DOHH2 (cell line): ENCODE measurements around the gene MACROD1.

Experiments
- H3F3A ChIP-seq: fragments of 200-600 bp; sonication (generic), shearing (Covaris generic); 2 replicates; pipeline ENCODE4 v1.6.0; 2016; ENCODE audit warnings: antibody characterized with exemption, mild to moderate bottlenecking; ENCODE audit not compliant: control insufficient read depth, insufficient read depth
- H3K27ac ChIP-seq: fragments of 200-600 bp; sonication (generic); 2 replicates; pipeline ENCODE4 v1.5.1; 2014; ENCODE audit warnings: low read depth, mild to moderate bottlenecking, low read length, moderate library complexity
- H3K27me3 ChIP-seq: fragments of 200-600 bp; sonication (generic); 2 replicates; pipeline ENCODE4 v1.6.1; 2014; ENCODE audit warnings: mild to moderate bottlenecking, low read length, mixed read lengths; ENCODE audit not compliant: control insufficient read depth
- H3K36me3 ChIP-seq: fragments of 200-600 bp; sonication (generic); 2 replicates; pipeline ENCODE4 v1.6.1; 2014; ENCODE audit warnings: mild to moderate bottlenecking, low read length, moderate library complexity, mixed read lengths; ENCODE audit not compliant: control insufficient read depth
- H3K4me1 ChIP-seq: fragments of 200-600 bp; sonication (generic); 2 replicates; pipeline ENCODE4 v1.6.1; 2014; ENCODE audit warnings: mild to moderate bottlenecking, low read length, mixed read lengths; ENCODE audit not compliant: control insufficient read depth
- H3K4me2 ChIP-seq: fragments of 200-600 bp; sonication (generic); 2 replicates; pipeline ENCODE4 v1.6.0; 2014; ENCODE audit warnings: mild to moderate bottlenecking, low read length, moderate library complexity
- H3K4me3 ChIP-seq: fragments of 200-600 bp; sonication (generic); 2 replicates; pipeline ENCODE4 v1.5.1; 2014; ENCODE audit warnings: mild to moderate bottlenecking, low read length, mixed read lengths
- H3K79me2 ChIP-seq: fragments of 200-600 bp; sonication (generic); 2 replicates; pipeline ENCODE4 v1.6.1; 2014; ENCODE audit warnings: mild to moderate bottlenecking, low read length, mixed read lengths; ENCODE audit not compliant: control insufficient read depth
- H3K9me2 ChIP-seq: fragments of 200-600 bp; sonication (generic); replicated peaks from 2 replicates; pipeline ENCODE4 v1.6.1; 2014; ENCODE audit warnings: mild to moderate bottlenecking, low read length, mixed read lengths; ENCODE audit not compliant: control insufficient read depth
- H3K9me3 ChIP-seq: fragments of 200-600 bp; sonication (generic); 2 replicates; pipeline ENCODE4 v1.6.1; 2014; ENCODE audit warnings: antibody characterized with exemption, low read length, mixed read lengths; ENCODE audit not compliant: control insufficient read depth, insufficient read depth
- H4K20me1 ChIP-seq: fragments of 200-600 bp; sonication (generic); 2 replicates; pipeline ENCODE4 v1.6.0; 2014; ENCODE audit warnings: low read depth, mild to moderate bottlenecking, antibody characterized with exemption, low read length, moderate library complexity; ENCODE audit not compliant: control insufficient read depth, insufficient read depth
- CTCF ChIP-seq: fragments of 200-600 bp; sonication (generic); IDR thresholded peaks from one replicate; pipeline ENCODE4 v1.5.1; 2014; ENCODE audit warnings: antibody characterized with exemption, mild to moderate bottlenecking, low read depth, low read length; ENCODE audit not compliant: poor library complexity, severe bottlenecking
- EZH2phosphoT487 ChIP-seq: fragments of 200-600 bp; sonication (generic); IDR thresholded peaks from 2 replicates; pipeline ENCODE4 v1.6.1; 2017; ENCODE audit warnings: borderline replicate concordance, mild to moderate bottlenecking, antibody characterized with exemption, low read length, moderate library complexity, mixed read lengths

The MACROD1 gene

GRCh38 chr11:64078284-64078683, 87.6 kb downstream of the MACROD1 start:
- H4K20me1 ChIP-seq, result no peaks in the 10 kb centered on the region
- no peak overlapping the region for H3K4me2 ChIP-seq
- H3K4me1 ChIP-seq, result no peaks in the 10 kb centered on the region
- no peaks in the 10 kb centered on the region for H3K9me3 ChIP-seq
- no peaks in the 10 kb centered on the region for H3K36me3 ChIP-seq
- no peak overlapping the region for H3K4me3 ChIP-seq
- no peaks in the 10 kb centered on the region for H3K79me2 ChIP-seq
- no peak overlapping the region for H3K27ac ChIP-seq
- no peaks in the 10 kb centered on the region for H3F3A ChIP-seq
- H3K27me3 ChIP-seq, result no peaks in the 10 kb centered on the region
- H3K9me2 ChIP-seq, result no peaks in the 10 kb centered on the region
- no peak for TF ChIP-seq CTCF
- TF ChIP-seq EZH2phosphoT487, result no peak

GRCh38 chr11:64077607-64078006, 88.3 kb downstream of the MACROD1 start:
- Histone ChIP-seq H3F3A (no peaks in the 10 kb centered on the region), H3K4me3 (no peak overlapping the region), H3K79me2 (no peaks in the 10 kb centered on the region), H3K9me2 (no peaks in the 10 kb centered on the region), H3K27ac (no peak overlapping the region), H3K4me2 (no peak overlapping the region), H4K20me1 (no peaks in the 10 kb centered on the region), H3K36me3 (no peaks in the 10 kb centered on the region), H3K4me1 (no peaks in the 10 kb centered on the region), H3K27me3 (no peaks in the 10 kb centered on the region), H3K9me3 (no peaks in the 10 kb centered on the region)
- no peak for TF ChIP-seq EZH2phosphoT487
- no peak for TF ChIP-seq CTCF

- no peaks in the 10 kb centered on the region for H3K9me2 ChIP-seq
- H3F3A ChIP-seq, result no peaks in the 10 kb centered on the region
- TF ChIP-seq CTCF (no peak), EZH2phosphoT487 (no peak)
- no peaks in the 10 kb centered on the region for H3K27me3 ChIP-seq
- H3K27ac ChIP-seq, result no peak overlapping the region
- H3K4me1 ChIP-seq, result no peaks in the 10 kb centered on the region
- H3K4me3 ChIP-seq, result no peak overlapping the region
- no peaks in the 10 kb centered on the region for H4K20me1 ChIP-seq
- H3K4me2 ChIP-seq, result no peak overlapping the region
- H3K36me3 ChIP-seq, result no peaks in the 10 kb centered on the region
- H3K9me3 ChIP-seq, result no peaks in the 10 kb centered on the region
- no peaks in the 10 kb centered on the region for H3K79me2 ChIP-seq
Observed at GRCh38 chr11:64076758-64077157, 89.2 kb downstream of the MACROD1 start.

- Histone ChIP-seq H3K27me3 (no peaks in the 10 kb centered on the region), H3K36me3 (no peaks in the 10 kb centered on the region), H3K27ac (no peak overlapping the region), H3F3A (no peaks in the 10 kb centered on the region), H3K79me2 (no peaks in the 10 kb centered on the region), H4K20me1 (no peaks in the 10 kb centered on the region), H3K4me3 (no peak overlapping the region), H3K9me3 (no peaks in the 10 kb centered on the region), H3K4me1 (no peaks in the 10 kb centered on the region), H3K9me2 (no peaks in the 10 kb centered on the region), H3K4me2 (no peak overlapping the region)
- TF ChIP-seq EZH2phosphoT487 (no peak), CTCF (no peak)
Observed at GRCh38 chr11:64074239-64074638, 91.7 kb downstream of the MACROD1 start.
